Thoracic aorta (tissue), 2 donors: Measurements from ENCODE around the gene PDE6A. TPM values are rescaled to one million over a fixed set of nuclear protein-coding genes. Genes with fewer than 3 reads are reported as not detected.

Experiments
- ATAC-seq: fragments of 150-250 bp; one replicate; pipeline ENCODE4 v1.8.0; 2017; ENCODE audit warnings: low read depth; ENCODE audit not compliant: insufficient number of reproducible peaks, low FRiP score
- DNase-seq: peaks from one replicate; pipeline ENCODE4 v3.0.0-alpha.2; 2020; ENCODE audit warnings: low spot score
- H3K27ac ChIP-seq, 2 donors: fragments of 200-600 bp; sonication (generic); 1 replicate in 1 of 2; 2 replicates in 1 of 2; pipeline ENCODE4 v1.5.1; 2016; ENCODE audit warnings: mild to moderate bottlenecking in 2 of 2, moderate library complexity in 2 of 2
- H3K27me3 ChIP-seq: fragments of 200-600 bp; sonication (generic); replicated peaks from 2 replicates; pipeline ENCODE4 v1.6.0; 2016; ENCODE audit warnings: mild to moderate bottlenecking; ENCODE audit not compliant: insufficient read depth
- H3K36me3 ChIP-seq: fragments of 200-600 bp; sonication (generic); one replicate; pipeline ENCODE4 v1.5.1; 2016
- H3K4me1 ChIP-seq, 2 donors: fragments of 200-600 bp; sonication (generic); 1 replicate in 1 of 2; 2 replicates in 1 of 2; pipeline versions ENCODE4 v1.5.1 to v1.6.0; 2016; ENCODE audit warnings: low read depth in 2 of 2, mild to moderate bottlenecking in 1 of 2; ENCODE audit not compliant: control insufficient read depth in 1 of 2
- H3K4me3 ChIP-seq: fragments of 200-600 bp; sonication (generic); 2 replicates; pipeline ENCODE4 v1.5.1; 2016; ENCODE audit warnings: mild to moderate bottlenecking
- H3K9me3 ChIP-seq: fragments of 200-600 bp; sonication (generic); 2 replicates; pipeline ENCODE4 v1.5.1; 2016
- total RNA-seq, 2 donors: library from RNA; depleted of rRNA; stranded (reverse); fragments of >200 nt; gene quantifications; one replicate each; pipeline versions ENCODE4 v1.1.0 to v1.2.3, GENCODE V29; 2016
- TF ChIP-seq, protein P1 (sequence below): fragments of 200-600 bp; sonication (generic); IDR thresholded peaks from one replicate; pipeline ENCODE4 v1.5.1; 2019; ENCODE audit warnings: antibody characterized with exemption

The PDE6A gene
- total RNA-seq, 2 donors from 2014 or later, result not detected

DNA sequence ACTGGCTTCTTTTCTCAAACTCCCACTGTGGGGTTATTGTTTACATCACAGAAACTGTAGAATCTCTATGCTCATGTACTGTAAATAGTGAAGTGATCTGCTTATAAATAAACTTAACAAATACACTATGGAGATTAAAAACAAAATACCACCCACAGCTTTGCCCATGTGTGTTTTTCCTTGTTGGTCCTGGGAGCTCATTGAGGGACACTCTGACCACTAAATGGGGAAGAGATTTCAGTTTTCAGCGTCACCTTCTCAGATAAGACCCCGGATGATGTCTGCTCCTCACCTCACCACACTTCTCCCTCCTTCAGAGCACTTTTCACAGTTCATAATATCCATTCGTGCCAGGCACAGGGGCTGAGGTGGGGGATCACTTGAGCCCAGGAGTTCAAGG lies 89.7 kb downstream of the PDE6A start:
- Histone ChIP-seq H3K36me3 (no peaks in the 10 kb centered on the region), H3K27ac (no peak overlapping the region), H3K9me3 (no peaks in the 10 kb centered on the region), H3K4me3 (no peak overlapping the region), H3K27me3 (no peaks in the 10 kb centered on the region), H3K4me1 (no peaks in the 10 kb centered on the region)
- no peak for ATAC-seq
- no peak for DNase-seq
- TF ChIP-seq, protein P1, sequence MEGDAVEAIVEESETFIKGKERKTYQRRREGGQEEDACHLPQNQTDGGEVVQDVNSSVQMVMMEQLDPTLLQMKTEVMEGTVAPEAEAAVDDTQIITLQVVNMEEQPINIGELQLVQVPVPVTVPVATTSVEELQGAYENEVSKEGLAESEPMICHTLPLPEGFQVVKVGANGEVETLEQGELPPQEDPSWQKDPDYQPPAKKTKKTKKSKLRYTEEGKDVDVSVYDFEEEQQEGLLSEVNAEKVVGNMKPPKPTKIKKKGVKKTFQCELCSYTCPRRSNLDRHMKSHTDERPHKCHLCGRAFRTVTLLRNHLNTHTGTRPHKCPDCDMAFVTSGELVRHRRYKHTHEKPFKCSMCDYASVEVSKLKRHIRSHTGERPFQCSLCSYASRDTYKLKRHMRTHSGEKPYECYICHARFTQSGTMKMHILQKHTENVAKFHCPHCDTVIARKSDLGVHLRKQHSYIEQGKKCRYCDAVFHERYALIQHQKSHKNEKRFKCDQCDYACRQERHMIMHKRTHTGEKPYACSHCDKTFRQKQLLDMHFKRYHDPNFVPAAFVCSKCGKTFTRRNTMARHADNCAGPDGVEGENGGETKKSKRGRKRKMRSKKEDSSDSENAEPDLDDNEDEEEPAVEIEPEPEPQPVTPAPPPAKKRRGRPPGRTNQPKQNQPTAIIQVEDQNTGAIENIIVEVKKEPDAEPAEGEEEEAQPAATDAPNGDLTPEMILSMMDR, result no peak

GRCh38 chr5:149853701-149854100 lies 90.9 kb downstream of the PDE6A start:
- TF ChIP-seq, protein P1, result no peak
- DNase-seq (no peak), ATAC-seq (no peak)
- no peaks in the 10 kb centered on the region for H3K9me3 ChIP-seq
- no peaks in the 10 kb centered on the region for H3K27me3 ChIP-seq
- H3K27ac ChIP-seq, result no peak overlapping the region
- no peaks in the 10 kb centered on the region for H3K36me3 ChIP-seq
- H3K4me1 ChIP-seq, result no peaks in the 10 kb centered on the region
- no peak overlapping the region for H3K4me3 ChIP-seq

DNA sequence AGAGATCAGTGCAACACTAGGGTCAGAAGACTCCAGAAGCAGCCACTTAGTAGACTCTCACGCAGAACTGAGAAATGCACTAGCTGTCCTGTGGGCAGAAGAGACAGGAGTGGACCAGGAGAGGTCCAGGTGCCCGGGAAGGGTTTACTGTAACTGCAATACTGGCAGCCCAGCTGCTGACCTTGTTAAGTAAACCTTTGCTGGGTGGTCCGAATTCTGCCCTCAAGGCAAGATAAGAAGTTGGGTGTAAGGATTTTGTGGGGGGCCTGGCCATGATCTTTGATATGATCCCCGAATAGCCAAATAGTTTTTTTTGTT lies 91.3 kb downstream of the PDE6A start:
- no peak for DNase-seq
- no peak overlapping the region for H3K27ac ChIP-seq
- TF ChIP-seq, protein P1, result no peak

GRCh38 chr5:149852641-149853330 lies 91.8 kb downstream of the PDE6A start:
- H3K4me3 ChIP-seq, result no peak overlapping the region
- no peaks in the 10 kb centered on the region for H3K9me3 ChIP-seq
- no peak overlapping the region for H3K27ac ChIP-seq
- no peaks in the 10 kb centered on the region for H3K27me3 ChIP-seq
- H3K4me1 ChIP-seq, result no peaks in the 10 kb centered on the region
- ATAC-seq (no peak), DNase-seq (peak; percentile 56)
- TF ChIP-seq, protein P1, result peak; percentile 80
- H3K36me3 ChIP-seq, result no peaks in the 10 kb centered on the region

More for the DNA sequence above, 91.3 kb downstream of the PDE6A start:
- H3K9me3 ChIP-seq, result no peaks in the 10 kb centered on the region
- H3K36me3 ChIP-seq, result no peaks in the 10 kb centered on the region
- no peaks in the 10 kb centered on the region for H3K4me1 ChIP-seq
- H3K27me3 ChIP-seq, result no peaks in the 10 kb centered on the region
- H3K4me3 ChIP-seq, result no peak overlapping the region
- no peak for ATAC-seq

- DNase-seq (no peak), ATAC-seq (no peak)
- no peaks in the 10 kb centered on the region for H3K4me1 ChIP-seq
- TF ChIP-seq, protein P1, result no peak
- H3K27me3 ChIP-seq, result no peaks in the 10 kb centered on the region
- no peak overlapping the region for H3K27ac ChIP-seq
- H3K36me3 ChIP-seq, result no peaks in the 10 kb centered on the region
- H3K4me3 ChIP-seq, result no peak overlapping the region
- H3K9me3 ChIP-seq, result no peaks in the 10 kb centered on the region
These were observed 93.4 kb downstream of the PDE6A start for GRCh38 chr5:149851211-149851610.
